BJ (cell line): ENCODE measurements around the gene CRYBB3. TPM values are rescaled to one million over a fixed set of nuclear protein-coding genes. Genes with fewer than 3 reads are reported as not detected.

Experiments
- CTCF ChIA-PET: fragments of 350-600 bp; formaldehyde crosslinking; extraction: SDS; loops from one replicate; lab custom pipeline; 2021; ENCODE audit warnings: antibody characterized with exemption, inconsistent platforms; lab: Yijun Ruan, JAX
- POLR2A ChIA-PET: fragments of 300-600 bp; sonication (Branson Sonifier 250); formaldehyde crosslinking; extraction: SDS; loops from one replicate; lab custom pipeline; 2021; ENCODE audit warnings: antibody characterized with exemption; lab: Charles Lee
- DNase-seq: peaks from one replicate; pipeline ENCODE4 v3.0.0-alpha.2; 2011; ENCODE audit warnings: low read depth
- H3K27me3 ChIP-seq: 2 replicates; pipeline ENCODE4 v1.6.0; 2011; ENCODE audit warnings: low read length; ENCODE audit not compliant: control insufficient read depth, insufficient read depth
- H3K36me3 ChIP-seq: 2 replicates; pipeline ENCODE4 v1.5.1; 2011; ENCODE audit warnings: low read length; ENCODE audit not compliant: control insufficient read depth, insufficient read depth
- H3K4me3 ChIP-seq: 2 replicates; pipeline ENCODE4 v1.5.1; 2011; ENCODE audit warnings: low read depth, mild to moderate bottlenecking, control low read depth, low read length
- CTCF ChIP-seq: IDR thresholded peaks from 2 replicates; pipeline ENCODE4 v1.5.1; 2011; ENCODE audit warnings: low read depth, mild to moderate bottlenecking, control low read depth, inconsistent platforms, low read length, moderate library complexity; ENCODE audit not compliant: insufficient read depth
- polyA minus RNA-seq: library from RNA; depleted of rRNA, polyadenylated mRNA; stranded (reverse); fragments of >200 nt; gene quantifications from 2 replicates; pipeline ENCODE4 v1.2.3, GENCODE V29; 2011; rRNA and poly(A)+ RNA removed
- polyA plus RNA-seq: library from polyadenylated mRNA; depleted of rRNA; stranded (reverse); fragments of >200 nt; gene quantifications from 2 replicates; pipeline ENCODE4 v1.2.3, GENCODE V29; 2011; rRNA removed

Gene CRYBB3
- polyA plus RNA-seq (not detected in 2 replicates), polyA minus RNA-seq (not detected in 2 replicates)

- Histone ChIP-seq H3K4me3 (no peak within 1 kb of the TSS), H3K36me3 (no peaks in the 10 kb centered on the region), H3K27me3 (no peaks in the 10 kb centered on the region; the same call in 1 of the 2 replicates)
- ChIA-PET POLR2A (no interaction called here), CTCF (interaction anchor here (0.9 kb wide), 1 partner anchor 23 kb away, joined by 3 read pairs; no protein-coding TSS in a partner anchor)
- no peak for DNase-seq
- no peak for TF ChIP-seq CTCF
Observed at GRCh38 chr22:25199731-25200520, at the start of gene CRYBB3. Gene CRYBB3 (plus strand): TSS chr22:25199858. CDS start chr22:25201397, 1,539 bp downstream.

GRCh38 chr22:25153961-25154666, 45.5 kb upstream of the CRYBB3 start:
- Histone ChIP-seq H3K36me3 (no peaks in the 10 kb centered on the region), H3K4me3 (no peak overlapping the region), H3K27me3 (no peaks in the 10 kb centered on the region)
- POLR2A ChIA-PET = no interaction called here
- DNase-seq = no peak
- CTCF ChIA-PET = no interaction called here
- TF ChIP-seq CTCF = no peak

GRCh38 chr22:25154667-25154999, 45.0 kb upstream of the CRYBB3 start:
- H3K36me3 ChIP-seq = no peaks in the 10 kb centered on the region
- CTCF ChIA-PET = no interaction called here
- TF ChIP-seq CTCF = no peak
- DNase-seq = no peak
- POLR2A ChIA-PET = no interaction called here
- H3K4me3 ChIP-seq = no peak overlapping the region
- no peaks in the 10 kb centered on the region for H3K27me3 ChIP-seq

GRCh38 chr22:25156736-25157135, 42.9 kb upstream of the CRYBB3 start:
- TF ChIP-seq CTCF = no peak
- no peak overlapping the region for H3K4me3 ChIP-seq
- ChIA-PET CTCF (interaction anchor here (0.6 kb wide), 2 partner anchors 18 to 45 kb away, joined by 3 read pairs; no protein-coding TSS in a partner anchor), POLR2A (no interaction called here)
- H3K27me3 ChIP-seq = no peaks in the 10 kb centered on the region
- no peak for DNase-seq
- H3K36me3 ChIP-seq = no peaks in the 10 kb centered on the region

GRCh38 chr22:25159028-25159427, 40.6 kb upstream of the CRYBB3 start:
- no peak for TF ChIP-seq CTCF
- no peak overlapping the region for H3K4me3 ChIP-seq
- POLR2A ChIA-PET = no interaction called here
- CTCF ChIA-PET = no interaction called here
- H3K36me3 ChIP-seq = no peaks in the 10 kb centered on the region
- DNase-seq = no peak
- H3K27me3 ChIP-seq = no peaks in the 10 kb centered on the region
